Spleen (tissue), 11 donors: ENCODE results near the gene CEACAM21. TPM values are rescaled to one million over a fixed set of nuclear protein-coding genes. Genes with fewer than 3 reads are reported as not detected.
A peak's percentile ranks its signal among the peaks of the same experiment; 100 is the strongest.

ENCODE experiments used
- DNase-seq: peaks from one replicate; pipeline ENCODE4 v3.0.0-alpha.2; 2020
- H3K27ac ChIP-seq, 8 donors: fragments of 200-600 bp; sonication (generic) in 7 of 8; 1 replicate in 4 of 8; 2 replicates in 4 of 8; pipeline versions ENCODE4 v1.5.0 to v1.8.0; 2016 to 2021; ENCODE audit warnings: inconsistent platforms in 4 of 8, mild to moderate bottlenecking in 4 of 8, moderate library complexity in 1 of 8
- H3K27me3 ChIP-seq, 7 donors: fragments of 200-600 bp; sonication (generic) in 6 of 7; replicated peaks in 1 of 7; 1 replicate in 4 of 7; 2 replicates in 3 of 7; pipeline versions ENCODE4 v1.5.0 to v1.8.0; 2016 to 2021; ENCODE audit warnings: inconsistent platforms in 3 of 7, mild to moderate bottlenecking in 1 of 7
- H3K36me3 ChIP-seq, 6 donors: fragments of 200-600 bp; sonication (generic) in 5 of 6; 1 replicate in 4 of 6; 2 replicates in 2 of 6; pipeline versions ENCODE4 v1.5.0 to v1.8.0; 2016 to 2021; ENCODE audit warnings: inconsistent platforms in 2 of 6
- H3K4me1 ChIP-seq, 6 donors: fragments of 200-600 bp; sonication (generic) in 5 of 6; 1 replicate in 3 of 6; 2 replicates in 3 of 6; pipeline versions ENCODE4 v1.5.0 to v1.8.0; 2016 to 2021; ENCODE audit warnings: inconsistent platforms in 3 of 6
- H3K4me3 ChIP-seq, 8 donors: fragments of 200-600 bp; sonication (generic) in 7 of 8; 1 replicate in 4 of 8; 2 replicates in 4 of 8; pipeline versions ENCODE4 v1.5.0 to v1.8.0; 2016 to 2021; ENCODE audit warnings: inconsistent platforms in 4 of 8, mild to moderate bottlenecking in 4 of 8, moderate library complexity in 2 of 8
- H3K9me3 ChIP-seq, 8 donors: fragments of 200-600 bp; sonication (generic) in 7 of 8; 1 replicate in 4 of 8; 2 replicates in 4 of 8; pipeline versions ENCODE4 v1.5.0 to v1.8.0; 2016 to 2021; ENCODE audit warnings: inconsistent platforms in 4 of 8
- POLR2A ChIP-seq, 3 donors: fragments of 450-650 bp; IDR thresholded peaks; one replicate each; pipeline ENCODE4 v1.5.1; 2017; ENCODE audit warnings: antibody characterized with exemption in 3 of 3, mild to moderate bottlenecking in 1 of 3
- POLR2AphosphoS5 ChIP-seq, 3 donors: sonication (generic); formaldehyde crosslinking; IDR thresholded peaks; one replicate each; pipeline ENCODE4 v1.5.1; 2017; ENCODE audit warnings: antibody characterized with exemption in 3 of 3
- WGBS, 5 donors: extraction: QIAGEN DNeasy Blood & Tissue Kit in 3 of 5; methylation state at CpG; one replicate each; pipeline versions ENCODE4 v1.1.5 to v1.1.7; 2013 to 2018; 5-methylcytosine and 5-hydroxymethylcytosine counted together
- intact Hi-C: fragments of 100-400 bp; cut with DNase I; formaldehyde crosslinking; loops from one replicate; pipeline ENCODE4 v1.15.0; 2023; ENCODE audit warnings: low total_unique reads
- polyA plus RNA-seq, 3 donors: library from polyadenylated mRNA; stranded (reverse); fragments of 200-250 nt; gene quantifications; one replicate each; pipeline ENCODE4 v1.2.1, GENCODE V29; 2013
- total RNA-seq, 7 donors: library from RNA; depleted of rRNA in 3 of 7; stranded (reverse); fragments of >200 nt in 3 of 7; fragmentation: NEBNext Ultra II Directional in 4 of 7; extraction: Animal tissue kit (Norgen Biotek cat#: 25700) in 4 of 7; gene quantifications; one replicate each; pipeline versions ENCODE4 v1.1.0 to v1.2.1, GENCODE V29; 2016 to 2021
- TF ChIP-seq, protein P1 (sequence below), 11 experiments: fragments of 200-600 bp in 7 of 11; fragments of 450-650 bp in 4 of 11; sonication (generic) in 4 of 11; IDR thresholded peaks in 8 of 11; conservative IDR thresholded peaks in 3 of 11; 1 replicate in 7 of 11; 2 replicates in 4 of 11; pipeline versions ENCODE4 v1.4.0 to v1.8.0; 2016 to 2021; ENCODE audit warnings: antibody characterized with exemption in 11 of 11, inconsistent platforms in 4 of 11, mild to moderate bottlenecking in 1 of 11
- donor health status: healthy with polysubstance abuse.
- donor health status: DM: no; HTN: no; CAD: no; lungs with moderate emphysema.
- donor health status: DM: no; HTN: no; CAD: no.
- donor health status: Bipolar disorder and iron deficiency.
- donor health status: healthy.
- donor health status: DM: no; HTN: no; CAD: no.
- donor health status: DM: yes; HTN: yes; CAD: no.

Gene CEACAM21
- total and polyA plus RNA-seq, 10 donors = 10.3 to 22.9 (median 19.2) TPM

DNA sequence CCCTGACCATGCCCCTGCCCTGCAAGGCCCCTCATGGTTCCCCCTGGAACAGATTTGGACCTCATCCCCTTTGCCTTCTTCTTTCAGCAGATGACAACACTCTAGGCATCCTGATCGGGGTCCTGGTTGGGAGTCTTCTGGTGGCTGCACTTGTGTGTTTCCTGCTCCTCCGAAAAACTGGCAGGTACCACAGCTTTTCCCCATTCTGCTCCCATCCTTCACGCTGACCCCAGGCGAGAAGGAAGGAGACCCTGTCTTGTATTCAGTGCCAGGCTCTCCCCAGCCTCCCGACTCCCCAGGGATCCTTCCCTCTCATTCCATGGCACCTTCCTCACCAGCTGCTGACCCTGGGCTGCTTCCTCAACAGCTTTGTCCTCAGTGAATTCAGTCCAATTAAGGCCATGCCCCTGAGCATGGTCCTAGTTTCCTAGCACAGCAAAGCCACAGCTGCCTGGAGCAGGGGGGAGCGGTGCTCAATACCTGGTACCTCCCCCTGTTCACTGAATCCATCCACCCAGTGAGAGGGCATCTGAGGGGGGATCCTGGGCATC is 8.4 kb downstream of the CEACAM21 start:
- H3K27me3 ChIP-seq = no peaks in the 10 kb centered on the region
- no peak for DNase-seq
- 73 to 92% (median 90%) methylated on average over 6 of the region's 6 CpGs for WGBS, 5 donors
- intact Hi-C loops = no loop called here
- H3K9me3 ChIP-seq = peaks cover 0 to 32% (median 28%) of the 10 kb centered on the region in 8 donors
- TF ChIP-seq, protein P1, sequence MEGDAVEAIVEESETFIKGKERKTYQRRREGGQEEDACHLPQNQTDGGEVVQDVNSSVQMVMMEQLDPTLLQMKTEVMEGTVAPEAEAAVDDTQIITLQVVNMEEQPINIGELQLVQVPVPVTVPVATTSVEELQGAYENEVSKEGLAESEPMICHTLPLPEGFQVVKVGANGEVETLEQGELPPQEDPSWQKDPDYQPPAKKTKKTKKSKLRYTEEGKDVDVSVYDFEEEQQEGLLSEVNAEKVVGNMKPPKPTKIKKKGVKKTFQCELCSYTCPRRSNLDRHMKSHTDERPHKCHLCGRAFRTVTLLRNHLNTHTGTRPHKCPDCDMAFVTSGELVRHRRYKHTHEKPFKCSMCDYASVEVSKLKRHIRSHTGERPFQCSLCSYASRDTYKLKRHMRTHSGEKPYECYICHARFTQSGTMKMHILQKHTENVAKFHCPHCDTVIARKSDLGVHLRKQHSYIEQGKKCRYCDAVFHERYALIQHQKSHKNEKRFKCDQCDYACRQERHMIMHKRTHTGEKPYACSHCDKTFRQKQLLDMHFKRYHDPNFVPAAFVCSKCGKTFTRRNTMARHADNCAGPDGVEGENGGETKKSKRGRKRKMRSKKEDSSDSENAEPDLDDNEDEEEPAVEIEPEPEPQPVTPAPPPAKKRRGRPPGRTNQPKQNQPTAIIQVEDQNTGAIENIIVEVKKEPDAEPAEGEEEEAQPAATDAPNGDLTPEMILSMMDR (IDR thresholded peaks at IDR 0.05 in 8 of 11, conservative IDR thresholded peaks at IDR 0.05 in 3 of 11) = no peak
- TF ChIP-seq POLR2A (IDR thresholded peaks at IDR 0.05) (no peak), POLR2AphosphoS5 (IDR thresholded peaks at IDR 0.05) (no peak)
- no peak overlapping the region for H3K4me3 ChIP-seq
- H3K4me1 ChIP-seq = peaks cover 0 to 5% (median 0%) of the 10 kb centered on the region in 6 donors
- peaks cover 0 to 99% (median 37%) of the 10 kb centered on the region in 6 donors for H3K36me3 ChIP-seq
- H3K27ac ChIP-seq = no peak overlapping the region

DNA sequence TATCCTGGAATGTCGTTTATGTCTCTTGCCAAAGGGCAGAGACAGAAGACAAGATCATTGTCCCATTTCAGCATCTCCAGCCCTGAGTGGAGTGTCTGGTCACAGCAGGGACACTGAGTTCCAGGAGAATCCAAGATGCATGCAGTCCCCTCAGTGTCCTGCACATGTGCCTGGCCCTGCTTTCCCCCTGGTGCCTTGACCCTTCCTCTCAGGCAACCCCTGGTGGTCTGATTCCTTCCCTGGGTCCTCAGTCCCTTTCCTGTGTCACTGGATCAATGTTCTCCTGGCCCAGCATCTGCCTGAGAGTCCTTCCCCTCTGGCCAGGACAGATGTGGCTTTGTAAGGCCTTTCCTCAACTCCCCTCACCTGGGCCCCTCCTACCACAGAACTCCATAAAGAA is 9.0 kb downstream of the CEACAM21 start:
- Histone ChIP-seq H3K27me3 (peaks cover 0 to 3% (median 0%) of the 10 kb centered on the region in 7 donors), H3K4me3 (no peak overlapping the region), H3K36me3 (peaks cover 0 to 95% (median 33%) of the 10 kb centered on the region in 6 donors), H3K9me3 (peaks cover 0 to 32% (median 28%) of the 10 kb centered on the region in 8 donors), H3K4me1 (no peaks in the 10 kb centered on the region), H3K27ac (no peak overlapping the region)
- TF ChIP-seq POLR2A (IDR thresholded peaks at IDR 0.05) (no peak), POLR2AphosphoS5 (IDR thresholded peaks at IDR 0.05) (no peak)
- TF ChIP-seq, protein P1 (IDR thresholded peaks at IDR 0.05 in 8 of 11, conservative IDR thresholded peaks at IDR 0.05 in 3 of 11) = no peak
- DNase-seq = no peak
- intact Hi-C loops = no loop called here
- 80 to 96% (median 86%) methylated on average over 1 of the region's 1 CpG for WGBS, 5 donors

DNA sequence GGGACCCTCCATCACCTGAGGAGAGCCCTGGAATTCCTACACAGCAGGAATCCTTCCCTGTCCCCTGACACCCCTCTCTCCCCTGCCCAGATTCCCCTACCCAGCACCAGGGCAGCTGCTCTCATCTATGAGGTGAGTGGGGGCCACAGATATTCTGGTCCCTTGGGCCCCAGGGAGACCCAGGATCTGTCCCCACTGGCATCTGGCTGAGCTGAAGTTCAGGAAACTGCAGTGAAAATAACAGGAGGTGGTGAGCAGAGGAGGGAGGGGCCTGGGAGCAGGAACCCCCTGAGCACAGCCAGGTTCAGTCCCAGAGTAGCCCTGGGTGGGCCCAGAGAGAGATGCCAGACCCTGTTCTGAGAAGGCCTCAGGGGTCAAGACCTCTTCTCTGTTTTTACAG is 10.1 kb downstream of the CEACAM21 start:
- peaks cover 0 to 22% (median 20%) of the 10 kb centered on the region in 8 donors for H3K9me3 ChIP-seq
- intact Hi-C loops = no loop called here
- no peaks in the 10 kb centered on the region for H3K4me1 ChIP-seq
- no peak overlapping the region for H3K4me3 ChIP-seq
- H3K27me3 ChIP-seq = peaks cover 0 to 3% (median 0%) of the 10 kb centered on the region in 7 donors
- H3K27ac ChIP-seq = no peak overlapping the region
- no peak for DNase-seq
- H3K36me3 ChIP-seq = peaks cover 0 to 83% (median 22%) of the 10 kb centered on the region in 6 donors
- no peak for TF ChIP-seq POLR2A (IDR thresholded peaks at IDR 0.05)
- TF ChIP-seq POLR2AphosphoS5 (IDR thresholded peaks at IDR 0.05) = no peak
- TF ChIP-seq, protein P1 (IDR thresholded peaks at IDR 0.05 in 8 of 11, conservative IDR thresholded peaks at IDR 0.05 in 3 of 11) = no peak

DNA sequence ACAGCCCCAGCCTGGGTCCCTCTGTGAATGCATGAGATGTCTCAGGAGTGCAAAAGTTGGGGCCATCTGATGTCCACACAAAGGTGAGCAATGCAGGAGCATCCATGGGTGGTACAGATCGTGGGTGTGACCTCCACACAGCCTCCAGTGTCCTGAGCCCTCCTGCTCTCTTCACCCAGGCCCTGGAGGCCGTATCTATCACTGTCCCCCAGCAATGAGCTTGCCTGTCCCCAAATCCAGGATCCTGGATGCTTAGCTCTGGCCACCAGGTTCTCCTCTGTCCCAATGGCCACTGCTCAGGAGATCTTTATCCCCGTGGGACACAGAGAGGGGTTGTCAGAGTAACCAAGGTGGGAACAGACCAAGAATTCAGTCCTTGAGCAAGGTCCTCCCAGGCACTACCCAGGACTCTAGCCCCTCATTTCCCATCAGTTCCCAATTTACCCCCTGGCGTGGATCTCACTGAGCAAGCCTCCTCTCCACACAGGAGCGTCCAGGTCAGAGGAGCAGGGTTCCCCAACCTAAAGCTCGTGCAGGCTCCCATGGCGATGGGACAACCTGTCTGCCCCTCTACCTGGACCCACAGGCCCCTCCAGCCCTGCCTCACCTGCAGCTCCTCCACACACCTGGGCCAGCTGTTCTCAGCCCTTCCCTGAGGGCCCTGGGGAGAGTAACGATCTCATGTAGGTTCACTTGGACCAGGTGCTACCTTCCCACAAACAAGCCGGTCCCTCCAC is 11.3 kb downstream of the CEACAM21 start:
- TF ChIP-seq, protein P1 (IDR thresholded peaks at IDR 0.05 in 8 of 11, conservative IDR thresholded peaks at IDR 0.05 in 3 of 11) = no peak
- no peak for TF ChIP-seq POLR2AphosphoS5 (IDR thresholded peaks at IDR 0.05)
- TF ChIP-seq POLR2A (IDR thresholded peaks at IDR 0.05) = no peak
- Histone ChIP-seq H3K4me1 (no peaks in the 10 kb centered on the region), H3K4me3 (no peak overlapping the region), H3K27me3 (peaks cover 0 to 6% (median 0%) of the 10 kb centered on the region in 7 donors), H3K9me3 (peaks cover 0 to 10% (median 9%) of the 10 kb centered on the region in 8 donors), H3K36me3 (peaks cover 0 to 71% (median 12%) of the 10 kb centered on the region in 6 donors), H3K27ac (no peak overlapping the region)
- DNase-seq = peak; percentile 19
- intact Hi-C loops = no loop called here
- WGBS, 5 donors = 75 to 89% (median 84%) methylated on average over 8 to 9 of the region's 9 CpGs
